BLaER1 (cell line): Measurements from ENCODE around the gene PLPP3.

Experiments used
- H3K27ac ChIP-seq: shearing (Covaris generic); formaldehyde crosslinking; 2 replicates; pipeline ENCODE4 v1.8.1; 2022
- H3K27me3 ChIP-seq: shearing (Covaris generic); formaldehyde crosslinking; 2 replicates; pipeline ENCODE4 v1.8.1; 2022
- H3K36me3 ChIP-seq: shearing (Covaris generic); formaldehyde crosslinking; 2 replicates; pipeline ENCODE4 v1.8.1; 2022
- H3K4me1 ChIP-seq: shearing (Covaris generic); formaldehyde crosslinking; 2 replicates; pipeline ENCODE4 v1.8.1; 2022
- H3K4me2 ChIP-seq: shearing (Covaris generic); formaldehyde crosslinking; 2 replicates; pipeline ENCODE4 v1.8.1; 2022
- H3K4me3 ChIP-seq: shearing (Covaris generic); formaldehyde crosslinking; 2 replicates; pipeline ENCODE4 v1.8.1; 2022
- H3K9ac ChIP-seq: shearing (Covaris generic); formaldehyde crosslinking; 2 replicates; pipeline ENCODE4 v1.8.1; 2022
- H3K9me3 ChIP-seq: shearing (Covaris generic); formaldehyde crosslinking; 2 replicates; pipeline ENCODE4 v1.8.1; 2022
- H4K20me1 ChIP-seq: shearing (Covaris generic); formaldehyde crosslinking; 2 replicates; pipeline ENCODE4 v1.8.1; 2022
- Cebpa-rat ChIP-seq: shearing (Covaris generic); IDR thresholded peaks from 2 replicates; pipeline ENCODE4 v1.8.1; 2022

The PLPP3 gene

DNA sequence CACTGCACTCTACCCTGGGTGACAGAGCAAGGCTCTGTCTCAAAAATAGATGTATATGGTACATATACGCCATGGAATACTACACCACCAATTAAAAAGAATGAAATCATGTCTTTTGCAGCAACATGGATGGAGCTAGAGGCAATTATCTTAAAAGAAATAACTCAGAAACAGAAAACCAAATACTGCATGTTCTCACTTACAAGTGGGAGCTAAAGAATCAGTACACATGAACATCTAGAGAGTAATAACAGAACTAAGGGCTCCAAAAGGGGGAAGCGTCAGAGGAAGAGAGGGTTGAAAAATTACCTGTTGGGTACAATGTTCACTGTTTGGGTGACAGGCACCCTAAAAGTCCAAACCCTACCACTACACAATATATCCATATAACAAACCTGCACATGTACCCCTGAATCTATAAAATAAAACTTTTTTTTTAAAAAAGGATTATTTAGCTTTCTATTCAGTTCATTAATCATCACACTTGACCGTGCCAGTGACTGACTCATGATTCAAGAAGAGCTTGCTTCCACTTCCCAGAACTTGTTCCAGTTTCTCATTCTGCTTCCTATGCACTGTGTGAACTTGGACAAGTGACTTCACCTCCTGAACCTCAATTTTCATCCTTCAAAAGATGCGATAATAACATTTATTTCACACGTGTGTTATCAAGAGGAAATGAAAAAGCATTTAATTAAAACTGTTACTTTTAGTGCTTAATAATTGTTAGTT lies 109.6 kb downstream of the PLPP3 start:
- H4K20me1 ChIP-seq, result no peaks in the 10 kb centered on the region
- TF ChIP-seq Cebpa-rat, result no peak
- H3K27me3 ChIP-seq, result no peaks in the 10 kb centered on the region
- H3K4me3 ChIP-seq, result no peak overlapping the region
- H3K9me3 ChIP-seq, result no peaks in the 10 kb centered on the region
- H3K27ac ChIP-seq, result no peak overlapping the region
- H3K4me1 ChIP-seq, result peaks cover 8% of the 10 kb centered on the region
- H3K9ac ChIP-seq, result no peak overlapping the region
- no peaks in the 10 kb centered on the region for H3K36me3 ChIP-seq
- no peak overlapping the region for H3K4me2 ChIP-seq

DNA sequence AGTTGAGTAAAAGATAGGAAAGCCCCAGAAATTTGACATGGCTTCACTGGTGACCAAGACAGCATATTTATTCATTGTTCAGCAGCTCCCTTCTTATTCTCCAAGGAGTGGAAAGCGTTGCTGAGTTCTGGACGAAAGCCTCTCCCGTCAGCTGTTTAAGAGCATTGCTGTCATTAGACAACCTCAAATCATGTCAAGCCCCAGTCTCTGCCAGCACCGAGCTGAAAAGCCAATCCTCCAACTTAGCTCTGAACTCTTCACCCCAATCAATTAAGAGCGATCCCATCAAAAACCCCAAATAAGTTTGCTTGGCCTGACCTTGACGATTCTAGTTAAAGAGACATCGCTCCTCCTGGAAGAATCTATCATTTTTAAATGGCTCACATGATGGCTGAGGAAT lies 110.8 kb downstream of the PLPP3 start:
- Histone ChIP-seq H3K27ac (no peak overlapping the region), H3K27me3 (no peaks in the 10 kb centered on the region), H3K36me3 (no peaks in the 10 kb centered on the region), H3K9ac (no peak overlapping the region), H3K9me3 (no peaks in the 10 kb centered on the region), H3K4me2 (no peak overlapping the region), H3K4me3 (no peak overlapping the region), H3K4me1 (peaks cover 8% of the 10 kb centered on the region), H4K20me1 (no peaks in the 10 kb centered on the region)
- TF ChIP-seq Cebpa-rat, result no peak

DNA sequence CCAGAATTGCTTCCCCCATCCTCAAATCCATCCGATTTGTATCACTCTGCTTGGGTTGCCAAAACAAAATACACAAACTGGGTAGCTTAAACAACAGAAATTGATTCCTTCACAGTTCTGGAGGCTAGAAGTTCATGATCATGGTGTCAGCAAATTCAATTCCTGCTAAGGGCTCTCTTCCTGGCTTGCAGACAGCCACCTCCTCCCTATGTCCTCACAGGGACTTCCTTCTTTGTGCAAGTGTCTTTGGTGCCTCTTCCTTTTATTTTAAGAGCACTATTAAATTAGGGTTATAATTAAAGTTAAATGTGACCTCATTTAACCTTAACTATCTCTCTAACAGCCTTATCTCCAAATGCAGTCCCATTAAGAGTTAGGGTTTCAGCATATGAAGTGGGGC lies 112.8 kb downstream of the PLPP3 start:
- H3K4me1 ChIP-seq, result no peaks in the 10 kb centered on the region
- no peak for TF ChIP-seq Cebpa-rat

DNA sequence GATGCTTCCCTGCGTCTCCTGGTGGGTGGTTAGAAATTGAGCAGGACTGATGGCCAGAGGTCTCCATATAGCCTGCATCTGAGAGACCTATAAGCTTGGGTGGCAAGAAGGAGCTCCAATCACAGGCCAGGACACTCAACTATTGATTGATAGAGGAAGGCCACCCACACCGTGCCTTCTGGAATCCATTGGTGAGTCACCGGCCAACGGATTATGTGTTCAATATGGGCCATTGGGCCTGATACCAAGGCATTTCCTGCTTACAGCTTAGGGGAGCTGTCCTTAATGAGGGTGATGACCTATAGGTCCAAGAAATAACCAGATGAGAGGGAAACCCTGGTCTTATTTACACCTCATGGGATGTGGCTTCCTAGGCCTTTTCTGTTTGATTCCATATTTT lies 115.1 kb downstream of the PLPP3 start:
- Histone ChIP-seq H4K20me1 (no peaks in the 10 kb centered on the region), H3K9ac (no peak overlapping the region), H3K27me3 (no peaks in the 10 kb centered on the region), H3K9me3 (no peaks in the 10 kb centered on the region), H3K4me2 (no peak overlapping the region), H3K36me3 (no peaks in the 10 kb centered on the region), H3K4me3 (no peak overlapping the region), H3K27ac (no peak overlapping the region), H3K4me1 (no peaks in the 10 kb centered on the region)
- no peak for TF ChIP-seq Cebpa-rat

More for the DNA sequence above, 112.8 kb downstream of the PLPP3 start:
- Histone ChIP-seq H3K27ac (no peak overlapping the region), H3K4me3 (no peak overlapping the region), H3K4me2 (no peak overlapping the region), H4K20me1 (no peaks in the 10 kb centered on the region), H3K27me3 (no peaks in the 10 kb centered on the region), H3K9ac (no peak overlapping the region), H3K9me3 (no peaks in the 10 kb centered on the region), H3K36me3 (no peaks in the 10 kb centered on the region)

DNA sequence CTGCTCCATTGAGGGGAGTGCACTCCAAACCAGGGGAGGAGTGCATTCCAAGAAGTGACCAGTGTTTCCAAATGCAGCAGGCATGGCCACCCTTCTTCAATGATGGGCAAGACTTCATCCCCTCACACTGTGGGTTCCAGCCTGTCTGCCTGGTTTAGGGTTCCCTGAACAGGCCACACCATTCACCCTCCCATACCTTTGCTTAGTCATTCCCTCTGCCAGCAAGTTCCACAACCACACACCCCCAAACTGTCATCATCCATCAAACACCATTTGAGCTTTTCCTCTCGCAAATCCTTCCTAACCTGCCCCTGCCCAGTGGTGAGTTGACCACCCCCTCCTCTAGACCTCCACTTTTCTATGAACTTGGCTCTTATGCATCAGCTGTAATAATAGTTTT lies 116.0 kb downstream of the PLPP3 start:
- Histone ChIP-seq H3K9ac (no peak overlapping the region), H3K4me1 (no peaks in the 10 kb centered on the region), H3K27ac (no peak overlapping the region), H3K36me3 (no peaks in the 10 kb centered on the region), H3K4me3 (no peak overlapping the region), H3K27me3 (no peaks in the 10 kb centered on the region), H4K20me1 (no peaks in the 10 kb centered on the region), H3K9me3 (no peaks in the 10 kb centered on the region), H3K4me2 (no peak overlapping the region)
- no peak for TF ChIP-seq Cebpa-rat

DNA sequence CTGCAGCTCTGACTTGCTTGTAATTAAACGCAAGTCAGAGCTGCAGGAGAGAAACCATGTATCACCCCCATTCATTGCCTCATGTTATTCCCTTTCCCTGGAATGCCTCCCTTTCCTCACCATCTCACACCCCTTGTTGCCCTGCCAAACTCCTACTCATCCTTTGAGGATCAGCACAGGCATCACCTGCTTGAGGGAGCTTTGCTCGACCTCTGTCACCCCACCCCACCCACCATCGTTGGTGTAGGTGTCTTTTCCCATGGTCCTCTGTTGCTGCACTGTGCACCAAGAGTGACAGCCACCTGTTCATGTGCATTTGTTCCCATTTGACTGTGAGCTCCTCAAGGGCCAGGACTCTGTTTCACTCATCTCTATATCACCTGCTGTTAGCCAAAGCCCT lies 117.2 kb downstream of the PLPP3 start:
- Histone ChIP-seq H4K20me1 (no peaks in the 10 kb centered on the region), H3K9me3 (no peaks in the 10 kb centered on the region), H3K4me1 (no peaks in the 10 kb centered on the region), H3K27me3 (no peaks in the 10 kb centered on the region), H3K36me3 (no peaks in the 10 kb centered on the region), H3K27ac (no peak overlapping the region), H3K4me3 (no peak overlapping the region), H3K4me2 (no peak overlapping the region), H3K9ac (no peak overlapping the region)
- no peak for TF ChIP-seq Cebpa-rat

DNA sequence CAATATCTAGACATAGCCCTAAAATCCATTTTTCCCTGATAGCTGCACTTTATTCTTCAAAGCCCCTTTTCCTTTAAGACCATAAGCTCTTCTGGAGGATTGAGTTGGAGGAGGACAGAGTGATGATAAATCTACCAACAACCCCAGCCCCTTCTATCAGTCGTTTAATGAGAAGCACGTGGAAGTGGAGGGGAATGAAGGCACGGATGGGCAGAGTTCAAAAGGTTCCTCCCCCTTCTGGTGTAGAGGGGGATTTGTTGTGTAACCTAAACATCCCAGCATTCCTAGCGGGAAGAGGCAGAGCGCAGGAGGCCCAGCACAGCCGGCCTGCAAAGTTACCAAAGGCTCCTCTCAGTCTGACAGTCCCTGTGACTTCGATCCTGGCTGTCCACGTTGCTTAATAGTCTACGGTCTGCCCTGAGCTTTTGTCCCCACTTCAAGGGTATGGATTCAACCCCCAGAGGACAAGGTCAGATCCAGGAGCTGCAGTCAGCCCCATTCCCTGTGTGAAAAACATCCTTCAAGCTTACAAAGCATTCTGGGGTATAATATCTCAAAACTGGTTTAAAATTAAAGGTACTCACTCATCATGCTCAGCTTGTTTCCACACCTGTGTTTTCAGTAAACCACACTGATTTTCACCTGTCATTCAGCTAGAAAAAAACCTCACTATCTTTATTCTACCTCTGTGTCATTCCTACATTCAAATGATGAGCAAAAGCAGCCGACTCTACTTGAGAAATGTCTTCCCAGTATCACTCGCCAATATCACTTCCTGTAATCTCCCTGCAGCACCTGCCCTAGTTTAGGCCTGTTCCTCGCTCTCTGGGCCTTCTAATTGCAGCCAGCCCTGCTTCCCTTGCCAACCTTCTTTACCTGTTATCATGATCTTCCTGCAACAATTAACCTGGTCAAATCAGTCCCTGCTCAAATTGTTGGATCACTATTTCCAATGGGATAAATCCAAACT lies 117.9 kb downstream of the PLPP3 start:
- no peaks in the 10 kb centered on the region for H3K27me3 ChIP-seq

DNA sequence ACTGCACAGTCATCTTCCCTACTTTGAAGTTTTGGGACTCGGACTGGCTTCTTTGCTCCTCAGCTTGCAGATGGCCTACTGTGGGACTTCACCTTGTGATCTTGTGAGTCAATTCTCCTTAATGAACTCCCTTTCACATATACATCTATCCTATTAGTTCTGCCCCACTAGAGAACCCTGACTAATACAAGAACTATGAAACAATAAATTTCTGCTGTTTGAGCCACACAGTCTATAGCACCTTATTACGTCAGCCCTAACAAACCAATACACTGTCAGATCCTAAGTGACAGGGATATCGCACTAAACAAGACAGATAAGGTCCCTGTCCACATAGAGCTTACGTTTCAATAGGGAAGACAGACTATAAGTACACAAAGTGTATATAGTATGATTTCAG lies 120.1 kb downstream of the PLPP3 start:
- no peak overlapping the region for H3K4me2 ChIP-seq
- H3K4me1 ChIP-seq, result no peaks in the 10 kb centered on the region
- no peaks in the 10 kb centered on the region for H3K27me3 ChIP-seq
- no peak for TF ChIP-seq Cebpa-rat
- no peaks in the 10 kb centered on the region for H4K20me1 ChIP-seq
- H3K9me3 ChIP-seq, result no peaks in the 10 kb centered on the region
- H3K9ac ChIP-seq, result no peak overlapping the region
- no peak overlapping the region for H3K27ac ChIP-seq
- H3K36me3 ChIP-seq, result no peaks in the 10 kb centered on the region
- no peak overlapping the region for H3K4me3 ChIP-seq

More for the DNA sequence above, 117.9 kb downstream of the PLPP3 start:
- no peaks in the 10 kb centered on the region for H3K4me1 ChIP-seq
- no peak overlapping the region for H3K27ac ChIP-seq
- no peak overlapping the region for H3K4me2 ChIP-seq
- H3K36me3 ChIP-seq, result no peaks in the 10 kb centered on the region
- no peaks in the 10 kb centered on the region for H4K20me1 ChIP-seq
- H3K4me3 ChIP-seq, result no peak overlapping the region
- TF ChIP-seq Cebpa-rat, result no peak
- H3K9ac ChIP-seq, result no peak overlapping the region
- H3K9me3 ChIP-seq, result no peaks in the 10 kb centered on the region

DNA sequence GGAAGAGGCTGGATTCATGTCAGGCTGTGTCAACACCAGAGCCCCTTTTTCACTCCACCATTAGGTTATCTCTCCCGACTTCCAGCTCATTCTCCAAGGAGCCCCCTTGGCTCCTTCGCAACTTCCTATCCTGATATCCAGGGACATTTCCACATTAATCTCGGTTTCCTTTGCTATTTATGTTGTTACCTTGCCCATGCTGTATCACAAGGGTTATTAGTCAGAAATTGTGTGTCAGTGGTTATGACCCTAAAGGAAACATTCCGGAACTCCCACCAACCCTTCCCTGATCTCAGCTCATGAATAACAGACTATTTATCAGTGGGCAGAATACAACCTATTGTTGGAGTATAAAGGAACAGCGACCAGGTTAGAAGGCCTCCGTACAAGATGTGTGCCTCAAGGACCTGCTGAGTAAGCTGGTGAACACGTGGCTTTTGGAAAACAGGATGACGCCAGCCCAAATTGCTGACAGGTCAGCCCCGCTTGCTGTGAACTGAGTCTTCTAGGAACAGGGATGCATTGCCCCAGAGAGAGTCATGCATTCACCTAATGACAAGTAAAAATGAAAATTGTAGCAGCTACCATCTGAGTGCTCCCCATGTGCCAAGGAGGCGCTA lies 121.5 kb downstream of the PLPP3 start:
- no peaks in the 10 kb centered on the region for H3K27me3 ChIP-seq
- H3K36me3 ChIP-seq, result no peaks in the 10 kb centered on the region
- TF ChIP-seq Cebpa-rat, result no peak
- H3K27ac ChIP-seq, result no peak overlapping the region
- no peak overlapping the region for H3K9ac ChIP-seq
- no peaks in the 10 kb centered on the region for H3K9me3 ChIP-seq
- no peak overlapping the region for H3K4me2 ChIP-seq
- H3K4me3 ChIP-seq, result no peak overlapping the region
- H3K4me1 ChIP-seq, result no peaks in the 10 kb centered on the region
- no peaks in the 10 kb centered on the region for H4K20me1 ChIP-seq
